K562 (cell line): ENCODE results near the gene GALNT16.

ENCODE experiments used
- ELF4 ChIP-seq: fragments of 450-650 bp; formaldehyde crosslinking; IDR thresholded peaks from 2 replicates; pipeline ENCODE4 v1.4.0; 2022; ENCODE audit warnings: missing genetic modification characterization
- SRF ChIP-seq, 2 experiments: fragments of 250-450, 450-650 bp in 1 of 2; sonication (Bioruptor Pico) in 1 of 2; sonication (generic) in 1 of 2; formaldehyde crosslinking; IDR thresholded peaks; 2 replicates each; pipeline versions ENCODE4 v1.5.0 to v1.5.1; 2020 to 2022; ENCODE audit warnings: mild to moderate bottlenecking in 1 of 2, missing genetic modification reagents in 1 of 2
- TAF1 ChIP-seq: IDR thresholded peaks from 2 replicates; pipeline ENCODE4 v1.6.1; 2011; ENCODE audit warnings: mild to moderate bottlenecking, low read length, moderate library complexity; ENCODE audit not compliant: insufficient read depth, control insufficient read depth, severe bottlenecking; ENCODE audit errors: extremely low read depth
- ZNF398 ChIP-seq: fragments of 250-450 bp; sonication (Bioruptor Pico); IDR thresholded peaks from 2 replicates; pipeline ENCODE4 v1.8.0; 2021; ENCODE audit warnings: moderate library complexity, mild to moderate bottlenecking, inconsistent platforms

GRCh38 chr14:69249603-69250002 is 10.4 kb upstream of the GALNT16 start:
- TF ChIP-seq SRF (CRISPR knock-in tag; IDR thresholded peaks at IDR 0.05), result no peak
- no peak for TF ChIP-seq ZNF398 (CRISPR knock-in tag)
- no peak for TF ChIP-seq TAF1
- no peak for TF ChIP-seq ELF4 (CRISPR knock-in tag)
